ENCODE results near the gene CCR1. TPM values are rescaled to one million over a fixed set of nuclear protein-coding genes. Genes with fewer than 3 reads are reported as not detected.

Gene CCR1
- total and polyA plus RNA-seq, 2 experiments from 2014 or later, result not detected

- TF ChIP-seq, protein P1, sequence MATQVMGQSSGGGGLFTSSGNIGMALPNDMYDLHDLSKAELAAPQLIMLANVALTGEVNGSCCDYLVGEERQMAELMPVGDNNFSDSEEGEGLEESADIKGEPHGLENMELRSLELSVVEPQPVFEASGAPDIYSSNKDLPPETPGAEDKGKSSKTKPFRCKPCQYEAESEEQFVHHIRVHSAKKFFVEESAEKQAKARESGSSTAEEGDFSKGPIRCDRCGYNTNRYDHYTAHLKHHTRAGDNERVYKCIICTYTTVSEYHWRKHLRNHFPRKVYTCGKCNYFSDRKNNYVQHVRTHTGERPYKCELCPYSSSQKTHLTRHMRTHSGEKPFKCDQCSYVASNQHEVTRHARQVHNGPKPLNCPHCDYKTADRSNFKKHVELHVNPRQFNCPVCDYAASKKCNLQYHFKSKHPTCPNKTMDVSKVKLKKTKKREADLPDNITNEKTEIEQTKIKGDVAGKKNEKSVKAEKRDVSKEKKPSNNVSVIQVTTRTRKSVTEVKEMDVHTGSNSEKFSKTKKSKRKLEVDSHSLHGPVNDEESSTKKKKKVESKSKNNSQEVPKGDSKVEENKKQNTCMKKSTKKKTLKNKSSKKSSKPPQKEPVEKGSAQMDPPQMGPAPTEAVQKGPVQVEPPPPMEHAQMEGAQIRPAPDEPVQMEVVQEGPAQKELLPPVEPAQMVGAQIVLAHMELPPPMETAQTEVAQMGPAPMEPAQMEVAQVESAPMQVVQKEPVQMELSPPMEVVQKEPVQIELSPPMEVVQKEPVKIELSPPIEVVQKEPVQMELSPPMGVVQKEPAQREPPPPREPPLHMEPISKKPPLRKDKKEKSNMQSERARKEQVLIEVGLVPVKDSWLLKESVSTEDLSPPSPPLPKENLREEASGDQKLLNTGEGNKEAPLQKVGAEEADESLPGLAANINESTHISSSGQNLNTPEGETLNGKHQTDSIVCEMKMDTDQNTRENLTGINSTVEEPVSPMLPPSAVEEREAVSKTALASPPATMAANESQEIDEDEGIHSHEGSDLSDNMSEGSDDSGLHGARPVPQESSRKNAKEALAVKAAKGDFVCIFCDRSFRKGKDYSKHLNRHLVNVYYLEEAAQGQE (IDR thresholded peaks at IDR 0.05; ENCODE audit: unreplicated experiment), result no peak
- TF ChIP-seq NANOG (IDR thresholded peaks at IDR 0.05; ENCODE audit: borderline replicate concordance), result no peak
- TF ChIP-seq POLR2AphosphoS5 (IDR thresholded peaks at IDR 0.05; ENCODE audit: low read depth), result no peak
- no peak for TF ChIP-seq EZH2 (IDR thresholded peaks at IDR 0.05; ENCODE audit: low read depth, unreplicated experiment)
- TF ChIP-seq, protein P2, sequence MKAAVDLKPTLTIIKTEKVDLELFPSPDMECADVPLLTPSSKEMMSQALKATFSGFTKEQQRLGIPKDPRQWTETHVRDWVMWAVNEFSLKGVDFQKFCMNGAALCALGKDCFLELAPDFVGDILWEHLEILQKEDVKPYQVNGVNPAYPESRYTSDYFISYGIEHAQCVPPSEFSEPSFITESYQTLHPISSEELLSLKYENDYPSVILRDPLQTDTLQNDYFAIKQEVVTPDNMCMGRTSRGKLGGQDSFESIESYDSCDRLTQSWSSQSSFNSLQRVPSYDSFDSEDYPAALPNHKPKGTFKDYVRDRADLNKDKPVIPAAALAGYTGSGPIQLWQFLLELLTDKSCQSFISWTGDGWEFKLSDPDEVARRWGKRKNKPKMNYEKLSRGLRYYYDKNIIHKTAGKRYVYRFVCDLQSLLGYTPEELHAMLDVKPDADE (IDR thresholded peaks at IDR 0.05), result no peak
These were observed 37.0 kb upstream of the CCR1 start (continued) for GRCh38 chr3:46245146-46245545.

DNA sequence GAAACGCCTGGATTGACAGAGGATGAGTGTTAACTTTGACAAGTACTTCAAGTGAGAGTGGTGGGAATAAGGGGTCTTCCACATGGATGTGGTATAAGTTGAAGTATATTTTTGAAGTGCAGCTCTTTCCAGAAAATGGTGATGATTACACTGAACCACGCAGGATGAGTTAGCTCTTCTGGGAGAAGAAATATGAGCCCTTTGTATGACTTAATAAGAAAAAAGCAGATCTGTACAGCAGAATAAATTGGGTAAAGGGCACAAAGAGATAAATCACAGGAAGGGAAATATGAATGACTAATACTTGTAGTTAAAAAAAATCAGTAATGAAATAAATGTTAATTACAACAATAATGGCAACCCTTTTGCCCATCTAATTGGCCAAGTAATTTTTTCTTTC, 35.4 kb upstream of the CCR1 start:
- no peaks in the 10 kb centered on the region for H3K36me3 ChIP-seq (ENCODE audit: insufficient read depth)
- H3K4me1 Mint-ChIP-seq, result peaks cover 15% of the 10 kb centered on the region
- no peak overlapping the region for H3K4me3 Mint-ChIP-seq
- no peaks in the 10 kb centered on the region; the same call in 1 of the 2 replicates for H3K9me2 ChIP-seq (ENCODE audit: insufficient read depth)
- no peaks in the 10 kb centered on the region for H3K9me3 Mint-ChIP-seq
- no peak overlapping the region for H2AFZ ChIP-seq
- H3K4me2 ChIP-seq, result no peak overlapping the region
- ATAC-seq, result no peak
- no peaks in the 10 kb centered on the region for H3F3A ChIP-seq (replicated peaks; ENCODE audit: low read depth)
- no peaks in the 10 kb centered on the region for H3K79me2 ChIP-seq (replicated peaks; ENCODE audit: insufficient read depth)
- no peak for DNase-seq (ENCODE audit: low spot score)
- no peak overlapping the region for H3K27ac ChIP-seq (ENCODE audit: low read depth)
- H3K27me3 ChIP-seq (ENCODE audit: insufficient read depth), result no peaks in the 10 kb centered on the region
- H3K4me3 ChIP-seq, result no peak overlapping the region
- H3K27ac Mint-ChIP-seq, result no peak overlapping the region
- H3K27me3 Mint-ChIP-seq (ENCODE audit: insufficient read depth, low read depth, poor library complexity), result no peaks in the 10 kb centered on the region
- 0 out of 2 replicates have a peak, but pooled peaks cover 8% of the 10 kb centered on the region for H3K4me1 ChIP-seq (ENCODE audit: insufficient read depth)
- no peaks in the 10 kb centered on the region for H3K36me3 Mint-ChIP-seq (ENCODE audit: low read depth)
- H4K20me1 ChIP-seq (replicated peaks; ENCODE audit: insufficient read depth), result no peaks in the 10 kb centered on the region
- TF ChIP-seq STAT1 (IDR thresholded peaks at IDR 0.05; ENCODE audit: unreplicated experiment) (no peak), EZH2 (IDR thresholded peaks at IDR 0.05; ENCODE audit: low read depth, unreplicated experiment) (no peak), ZNF331 (CRISPR knock-in tag; IDR thresholded peaks at IDR 0.05; ENCODE audit: low read depth) (no peak), CREB1 (CRISPR knock-in tag; IDR thresholded peaks at IDR 0.05; ENCODE audit: low read depth) (no peak), POLR2AphosphoS5 (IDR thresholded peaks at IDR 0.05; ENCODE audit: low read depth) (no peak), NANOG (IDR thresholded peaks at IDR 0.05; ENCODE audit: borderline replicate concordance) (no peak), EZH2phosphoT487 (IDR thresholded peaks at IDR 0.05; ENCODE audit: unreplicated experiment) (no peak), ZNF114 (CRISPR knock-in tag; IDR thresholded peaks at IDR 0.05) (no peak)
- TF ChIP-seq, protein P3, sequence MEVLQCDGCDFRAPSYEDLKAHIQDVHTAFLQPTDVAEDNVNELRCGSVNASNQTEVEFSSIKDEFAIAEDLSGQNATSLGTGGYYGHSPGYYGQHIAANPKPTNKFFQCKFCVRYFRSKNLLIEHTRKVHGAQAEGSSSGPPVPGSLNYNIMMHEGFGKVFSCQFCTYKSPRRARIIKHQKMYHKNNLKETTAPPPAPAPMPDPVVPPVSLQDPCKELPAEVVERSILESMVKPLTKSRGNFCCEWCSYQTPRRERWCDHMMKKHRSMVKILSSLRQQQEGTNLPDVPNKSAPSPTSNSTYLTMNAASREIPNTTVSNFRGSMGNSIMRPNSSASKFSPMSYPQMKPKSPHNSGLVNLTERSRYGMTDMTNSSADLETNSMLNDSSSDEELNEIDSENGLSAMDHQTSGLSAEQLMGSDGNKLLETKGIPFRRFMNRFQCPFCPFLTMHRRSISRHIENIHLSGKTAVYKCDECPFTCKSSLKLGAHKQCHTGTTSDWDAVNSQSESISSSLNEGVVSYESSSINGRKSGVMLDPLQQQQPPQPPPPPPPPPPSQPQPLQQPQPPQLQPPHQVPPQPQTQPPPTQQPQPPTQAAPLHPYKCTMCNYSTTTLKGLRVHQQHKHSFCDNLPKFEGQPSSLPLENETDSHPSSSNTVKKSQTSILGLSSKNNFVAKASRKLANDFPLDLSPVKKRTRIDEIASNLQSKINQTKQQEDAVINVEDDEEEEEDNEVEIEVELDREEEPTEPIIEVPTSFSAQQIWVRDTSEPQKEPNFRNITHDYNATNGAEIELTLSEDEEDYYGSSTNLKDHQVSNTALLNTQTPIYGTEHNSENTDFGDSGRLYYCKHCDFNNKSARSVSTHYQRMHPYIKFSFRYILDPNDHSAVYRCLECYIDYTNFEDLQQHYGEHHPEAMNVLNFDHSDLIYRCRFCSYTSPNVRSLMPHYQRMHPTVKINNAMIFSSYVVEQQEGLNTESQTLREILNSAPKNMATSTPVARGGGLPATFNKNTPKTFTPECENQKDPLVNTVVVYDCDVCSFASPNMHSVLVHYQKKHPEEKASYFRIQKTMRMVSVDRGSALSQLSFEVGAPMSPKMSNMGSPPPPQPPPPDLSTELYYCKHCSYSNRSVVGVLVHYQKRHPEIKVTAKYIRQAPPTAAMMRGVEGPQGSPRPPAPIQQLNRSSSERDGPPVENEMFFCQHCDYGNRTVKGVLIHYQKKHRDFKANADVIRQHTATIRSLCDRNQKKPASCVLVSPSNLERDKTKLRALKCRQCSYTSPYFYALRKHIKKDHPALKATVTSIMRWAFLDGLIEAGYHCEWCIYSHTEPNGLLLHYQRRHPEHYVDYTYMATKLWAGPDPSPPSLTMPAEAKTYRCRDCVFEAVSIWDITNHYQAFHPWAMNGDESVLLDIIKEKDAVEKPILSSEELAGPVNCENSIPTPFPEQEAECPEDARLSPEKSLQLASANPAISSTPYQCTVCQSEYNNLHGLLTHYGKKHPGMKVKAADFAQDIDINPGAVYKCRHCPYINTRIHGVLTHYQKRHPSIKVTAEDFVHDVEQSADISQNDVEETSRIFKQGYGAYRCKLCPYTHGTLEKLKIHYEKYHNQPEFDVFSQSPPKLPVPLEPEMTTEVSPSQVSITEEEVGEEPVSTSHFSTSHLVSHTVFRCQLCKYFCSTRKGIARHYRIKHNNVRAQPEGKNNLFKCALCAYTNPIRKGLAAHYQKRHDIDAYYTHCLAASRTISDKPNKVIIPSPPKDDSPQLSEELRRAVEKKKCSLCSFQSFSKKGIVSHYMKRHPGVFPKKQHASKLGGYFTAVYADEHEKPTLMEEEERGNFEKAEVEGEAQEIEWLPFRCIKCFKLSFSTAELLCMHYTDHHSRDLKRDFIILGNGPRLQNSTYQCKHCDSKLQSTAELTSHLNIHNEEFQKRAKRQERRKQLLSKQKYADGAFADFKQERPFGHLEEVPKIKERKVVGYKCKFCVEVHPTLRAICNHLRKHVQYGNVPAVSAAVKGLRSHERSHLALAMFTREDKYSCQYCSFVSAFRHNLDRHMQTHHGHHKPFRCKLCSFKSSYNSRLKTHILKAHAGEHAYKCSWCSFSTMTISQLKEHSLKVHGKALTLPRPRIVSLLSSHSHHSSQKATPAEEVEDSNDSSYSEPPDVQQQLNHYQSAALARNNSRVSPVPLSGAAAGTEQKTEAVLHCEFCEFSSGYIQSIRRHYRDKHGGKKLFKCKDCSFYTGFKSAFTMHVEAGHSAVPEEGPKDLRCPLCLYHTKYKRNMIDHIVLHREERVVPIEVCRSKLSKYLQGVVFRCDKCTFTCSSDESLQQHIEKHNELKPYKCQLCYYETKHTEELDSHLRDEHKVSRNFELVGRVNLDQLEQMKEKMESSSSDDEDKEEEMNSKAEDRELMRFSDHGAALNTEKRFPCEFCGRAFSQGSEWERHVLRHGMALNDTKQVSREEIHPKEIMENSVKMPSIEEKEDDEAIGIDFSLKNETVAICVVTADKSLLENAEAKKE (CRISPR knock-in tag; IDR thresholded peaks at IDR 0.05), result no peak
- TF ChIP-seq, protein P1 (IDR thresholded peaks at IDR 0.05; ENCODE audit: unreplicated experiment), result no peak
